ENCODE measurements around the gene NFX1.
"Not testable (repeated sequence)": the region's sequence is repeated elsewhere in the genome, so short reads cannot be mapped to it uniquely, and the experiment has no call there.

DNA sequence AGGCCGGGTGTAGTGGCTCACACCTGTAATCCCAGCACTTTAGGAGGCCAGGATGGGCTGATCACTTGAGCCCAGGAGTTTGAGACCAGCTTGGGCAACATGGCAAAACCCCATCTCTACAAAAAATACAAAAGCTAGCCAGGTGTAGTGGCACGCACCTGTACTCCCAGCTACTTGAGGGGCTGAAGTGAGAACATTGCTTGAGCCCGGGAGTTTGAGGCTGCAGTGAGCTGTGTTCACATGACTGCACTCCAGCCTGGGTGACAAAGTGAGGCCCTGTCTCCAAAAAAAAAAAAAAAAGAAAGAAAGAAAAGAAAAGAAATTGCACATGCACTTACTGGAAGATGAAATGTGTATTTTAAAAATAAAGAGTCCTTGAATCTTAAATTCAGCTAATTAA is 26.8 kb downstream of the NFX1 start:
- TF ChIP-seq, protein P1, sequence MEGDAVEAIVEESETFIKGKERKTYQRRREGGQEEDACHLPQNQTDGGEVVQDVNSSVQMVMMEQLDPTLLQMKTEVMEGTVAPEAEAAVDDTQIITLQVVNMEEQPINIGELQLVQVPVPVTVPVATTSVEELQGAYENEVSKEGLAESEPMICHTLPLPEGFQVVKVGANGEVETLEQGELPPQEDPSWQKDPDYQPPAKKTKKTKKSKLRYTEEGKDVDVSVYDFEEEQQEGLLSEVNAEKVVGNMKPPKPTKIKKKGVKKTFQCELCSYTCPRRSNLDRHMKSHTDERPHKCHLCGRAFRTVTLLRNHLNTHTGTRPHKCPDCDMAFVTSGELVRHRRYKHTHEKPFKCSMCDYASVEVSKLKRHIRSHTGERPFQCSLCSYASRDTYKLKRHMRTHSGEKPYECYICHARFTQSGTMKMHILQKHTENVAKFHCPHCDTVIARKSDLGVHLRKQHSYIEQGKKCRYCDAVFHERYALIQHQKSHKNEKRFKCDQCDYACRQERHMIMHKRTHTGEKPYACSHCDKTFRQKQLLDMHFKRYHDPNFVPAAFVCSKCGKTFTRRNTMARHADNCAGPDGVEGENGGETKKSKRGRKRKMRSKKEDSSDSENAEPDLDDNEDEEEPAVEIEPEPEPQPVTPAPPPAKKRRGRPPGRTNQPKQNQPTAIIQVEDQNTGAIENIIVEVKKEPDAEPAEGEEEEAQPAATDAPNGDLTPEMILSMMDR (conservative IDR thresholded peaks at IDR 0.05; ENCODE audit: low read length) = not testable (repeated sequence)
- not testable (repeated sequence) for TF ChIP-seq EZH2phosphoT487 (IDR thresholded peaks at IDR 0.05; ENCODE audit: borderline replicate concordance)
